RWPE2 (cell line): ENCODE data around the gene RNF34.

Experiments
- ATAC-seq: fragments of 200-7000 bp; cut with Tn5 transposase; 3 replicates; pipeline ENCODE4 v1.9.1; 2021; ENCODE audit warnings: low read depth
- DNase-seq: peaks from one replicate; pipeline ENCODE4 v3.0.0-alpha.2; 2020; ENCODE audit warnings: low spot score
- H3K27ac ChIP-seq: fragments of 450-650 bp; 2 replicates; pipeline ENCODE4 v1.5.1; 2017; ENCODE audit warnings: mild to moderate bottlenecking; ENCODE audit not compliant: poor library complexity, severe bottlenecking
- H3K27me3 ChIP-seq: fragments of 250-450 bp; sonication (Bioruptor Pico); 2 replicates; pipeline ENCODE4 v1.5.1; 2021; ENCODE audit warnings: mild to moderate bottlenecking, moderate library complexity; ENCODE audit not compliant: insufficient read depth, poor library complexity, severe bottlenecking
- H3K36me3 ChIP-seq: fragments of 250-450 bp; sonication (Bioruptor Pico); 2 replicates; pipeline ENCODE4 v1.5.1; 2020; ENCODE audit warnings: low read depth, mild to moderate bottlenecking, moderate library complexity
- H3K4me1 ChIP-seq: fragments of 250-450 bp; sonication (Bioruptor Pico); 2 replicates; pipeline ENCODE4 v1.5.1; 2021; ENCODE audit warnings: mild to moderate bottlenecking, moderate library complexity; ENCODE audit not compliant: insufficient read depth, poor library complexity, severe bottlenecking
- H3K4me3 ChIP-seq: fragments of 250-450 bp; sonication (Bioruptor Pico); 2 replicates; pipeline ENCODE4 v1.5.1; 2021; ENCODE audit warnings: mild to moderate bottlenecking, moderate library complexity; ENCODE audit not compliant: severe bottlenecking
- H3K9me3 ChIP-seq: fragments of 250-450 bp; sonication (Bioruptor Pico); 2 replicates; pipeline ENCODE4 v1.5.1; 2021; ENCODE audit warnings: mild to moderate bottlenecking, moderate library complexity; ENCODE audit not compliant: severe bottlenecking
- CTCF ChIP-seq: fragments of 450-650 bp; IDR thresholded peaks from one replicate; pipeline ENCODE4 v1.5.1; 2017; ENCODE audit warnings: mild to moderate bottlenecking, moderate library complexity; ENCODE audit not compliant: poor library complexity, severe bottlenecking

Gene RNF34

GRCh38 chr12:121356657-121357056, 43.3 kb upstream of the RNF34 start:
- no peak for DNase-seq
- no peak for TF ChIP-seq CTCF
- no peak for ATAC-seq

GRCh38 chr12:121357331-121357730, 42.6 kb upstream of the RNF34 start:
- Histone ChIP-seq H3K27me3 (no peaks in the 10 kb centered on the region), H3K4me1 (no peaks in the 10 kb centered on the region), H3K27ac (no peak overlapping the region), H3K9me3 (no peaks in the 10 kb centered on the region), H3K36me3 (no peaks in the 10 kb centered on the region), H3K4me3 (no peak overlapping the region)
- no peak for ATAC-seq
- DNase-seq: no peak
- TF ChIP-seq CTCF: no peak

More at GRCh38 chr12:121356657-121357056, 43.3 kb upstream of the RNF34 start:
- Histone ChIP-seq H3K9me3 (no peaks in the 10 kb centered on the region), H3K27me3 (no peaks in the 10 kb centered on the region), H3K4me3 (no peak overlapping the region), H3K36me3 (no peaks in the 10 kb centered on the region), H3K27ac (no peak overlapping the region), H3K4me1 (no peaks in the 10 kb centered on the region)

GRCh38 chr12:121358073-121358472, 41.8 kb upstream of the RNF34 start:
- Histone ChIP-seq H3K27me3 (no peaks in the 10 kb centered on the region), H3K36me3 (no peaks in the 10 kb centered on the region), H3K27ac (no peak overlapping the region), H3K9me3 (no peaks in the 10 kb centered on the region), H3K4me1 (no peaks in the 10 kb centered on the region), H3K4me3 (no peak overlapping the region)
- TF ChIP-seq CTCF: no peak
- DNase-seq: no peak
- ATAC-seq: no peak

GRCh38 chr12:121364683-121365121, 35.2 kb upstream of the RNF34 start:
- no peaks in the 10 kb centered on the region for H3K9me3 ChIP-seq
- H3K4me1 ChIP-seq: no peaks in the 10 kb centered on the region
- no peak for TF ChIP-seq CTCF
- H3K36me3 ChIP-seq: no peaks in the 10 kb centered on the region
- no peak for ATAC-seq
- no peak overlapping the region for H3K27ac ChIP-seq
- H3K27me3 ChIP-seq: no peaks in the 10 kb centered on the region
- DNase-seq: no peak
- H3K4me3 ChIP-seq: no peak overlapping the region

GRCh38 chr12:121365416-121366062, 34.4 kb upstream of the RNF34 start:
- DNase-seq (no peak), ATAC-seq (no peak)
- no peak for TF ChIP-seq CTCF
- Histone ChIP-seq H3K9me3 (no peaks in the 10 kb centered on the region), H3K27me3 (no peaks in the 10 kb centered on the region), H3K36me3 (no peaks in the 10 kb centered on the region), H3K4me1 (no peaks in the 10 kb centered on the region), H3K4me3 (no peak overlapping the region), H3K27ac (no peak overlapping the region)
